HUES48 (cell line): Measurements from ENCODE around the gene LRPAP1.
"Not testable (repeated sequence)": the region's sequence is repeated elsewhere in the genome, so short reads cannot be mapped to it uniquely, and the experiment has no call there.

Source experiments
- H3K27ac ChIP-seq: one replicate; pipeline ENCODE4 v1.7.0; 2013; ENCODE audit warnings: low read depth, low read length, inconsistent platforms
- H3K27me3 ChIP-seq: 2 replicates; pipeline ENCODE4 v1.6.1; 2013; ENCODE audit warnings: mild to moderate bottlenecking, low read length; ENCODE audit not compliant: control insufficient read depth, insufficient read depth
- H3K36me3 ChIP-seq: 2 replicates; pipeline ENCODE4 v1.6.1; 2013; ENCODE audit warnings: low read length; ENCODE audit not compliant: control insufficient read depth, insufficient read depth
- H3K4me1 ChIP-seq: 2 replicates; pipeline ENCODE4 v1.6.1; 2013; ENCODE audit warnings: mild to moderate bottlenecking, low read length; ENCODE audit not compliant: control insufficient read depth, insufficient read depth
- H3K4me3 ChIP-seq: 2 replicates; pipeline ENCODE4 v1.5.1; 2013; ENCODE audit warnings: mild to moderate bottlenecking, low read depth, low read length
- H3K9ac ChIP-seq: 2 replicates; pipeline ENCODE4 v1.6.1; 2013; ENCODE audit warnings: mild to moderate bottlenecking, low read depth, low read length, moderate library complexity
- H3K9me3 ChIP-seq: 2 replicates; pipeline ENCODE4 v1.6.1; 2013; ENCODE audit warnings: low read length; ENCODE audit not compliant: control insufficient read depth, insufficient read depth

The LRPAP1 gene

GRCh38 chr4:3531879-3532750 lies at the start of gene LRPAP1:
Gene LRPAP1, minus strand, starts transcription at chr4:3532422. Its CDS starts 10 bp downstream, at chr4:3532412.
- peaks cover 18% of the 10 kb centered on the region; the same call in 1 of the 2 replicates for H3K36me3 ChIP-seq
- peaks cover 25% of the 10 kb centered on the region for H3K27me3 ChIP-seq
- peak within 1 kb of the TSS; percentile 50 for H3K27ac ChIP-seq
- H3K9me3 ChIP-seq: no peaks in the 10 kb centered on the region
- peaks cover 14% of the 10 kb centered on the region for H3K4me1 ChIP-seq
- peak within 1 kb of the TSS; percentile 71; the same call in 1 of the 2 replicates for H3K9ac ChIP-seq
- H3K4me3 ChIP-seq: peak within 1 kb of the TSS; percentile 86

GRCh38 chr4:3581334-3582090 lies 49.3 kb upstream of the LRPAP1 start:
- H3K27me3 ChIP-seq: not testable (repeated sequence)

GRCh38 chr4:3580859-3581258 lies 48.6 kb upstream of the LRPAP1 start:
- not testable (repeated sequence) for H3K4me3 ChIP-seq, H3K9ac ChIP-seq, H3K27ac ChIP-seq, H3K36me3 ChIP-seq, H3K27me3 ChIP-seq, H3K4me1 ChIP-seq, H3K9me3 ChIP-seq

More at GRCh38 chr4:3581334-3582090, 49.3 kb upstream of the LRPAP1 start:
- not testable (repeated sequence) for H3K36me3 ChIP-seq, H3K27ac ChIP-seq, H3K4me3 ChIP-seq, H3K4me1 ChIP-seq, H3K9me3 ChIP-seq, H3K9ac ChIP-seq

- not testable (repeated sequence) for H3K36me3 ChIP-seq, H3K4me3 ChIP-seq, H3K27me3 ChIP-seq, H3K9me3 ChIP-seq, H3K9ac ChIP-seq, H3K27ac ChIP-seq, H3K4me1 ChIP-seq
Measured at GRCh38 chr4:3578527-3579144, 46.4 kb upstream of the LRPAP1 start.

GRCh38 chr4:3578052-3578451 lies 45.8 kb upstream of the LRPAP1 start:
- not testable (repeated sequence) for H3K9ac ChIP-seq, H3K27me3 ChIP-seq, H3K36me3 ChIP-seq, H3K4me3 ChIP-seq, H3K4me1 ChIP-seq, H3K27ac ChIP-seq, H3K9me3 ChIP-seq

GRCh38 chr4:3577208-3577892 lies 45.1 kb upstream of the LRPAP1 start:
- H3K27me3 ChIP-seq, H3K36me3 ChIP-seq, H3K9ac ChIP-seq, H3K27ac ChIP-seq, H3K4me3 ChIP-seq, H3K4me1 ChIP-seq, H3K9me3 ChIP-seq: not testable (repeated sequence)

GRCh38 chr4:3576533-3577207 lies 44.4 kb upstream of the LRPAP1 start:
- not testable (repeated sequence) for H3K9ac ChIP-seq, H3K36me3 ChIP-seq, H3K27me3 ChIP-seq, H3K27ac ChIP-seq, H3K4me1 ChIP-seq, H3K4me3 ChIP-seq, H3K9me3 ChIP-seq

GRCh38 chr4:3575426-3576369 lies 43.5 kb upstream of the LRPAP1 start:
- not testable (repeated sequence) for H3K36me3 ChIP-seq, H3K27ac ChIP-seq, H3K9ac ChIP-seq, H3K9me3 ChIP-seq, H3K4me3 ChIP-seq, H3K27me3 ChIP-seq, H3K4me1 ChIP-seq

- H3K9me3 ChIP-seq, H3K9ac ChIP-seq, H3K4me3 ChIP-seq, H3K27me3 ChIP-seq, H3K4me1 ChIP-seq, H3K36me3 ChIP-seq, H3K27ac ChIP-seq: not testable (repeated sequence)
Measured at GRCh38 chr4:3574865-3575264, 42.6 kb upstream of the LRPAP1 start.

GRCh38 chr4:3574346-3574745 lies 42.1 kb upstream of the LRPAP1 start:
- not testable (repeated sequence) for H3K36me3 ChIP-seq, H3K9ac ChIP-seq, H3K9me3 ChIP-seq, H3K27ac ChIP-seq, H3K4me1 ChIP-seq, H3K27me3 ChIP-seq, H3K4me3 ChIP-seq
